DOHH2 (cell line): ENCODE measurements around the gene ALDH1A3.

Experiments
- H3F3A ChIP-seq: fragments of 200-600 bp; sonication (generic), shearing (Covaris generic); 2 replicates; pipeline ENCODE4 v1.6.0; 2016; ENCODE audit warnings: antibody characterized with exemption, mild to moderate bottlenecking; ENCODE audit not compliant: control insufficient read depth, insufficient read depth
- H3K27ac ChIP-seq: fragments of 200-600 bp; sonication (generic); 2 replicates; pipeline ENCODE4 v1.5.1; 2014; ENCODE audit warnings: low read depth, mild to moderate bottlenecking, low read length, moderate library complexity
- H3K27me3 ChIP-seq: fragments of 200-600 bp; sonication (generic); 2 replicates; pipeline ENCODE4 v1.6.1; 2014; ENCODE audit warnings: mild to moderate bottlenecking, low read length, mixed read lengths; ENCODE audit not compliant: control insufficient read depth
- H3K36me3 ChIP-seq: fragments of 200-600 bp; sonication (generic); 2 replicates; pipeline ENCODE4 v1.6.1; 2014; ENCODE audit warnings: mild to moderate bottlenecking, low read length, moderate library complexity, mixed read lengths; ENCODE audit not compliant: control insufficient read depth
- H3K4me1 ChIP-seq: fragments of 200-600 bp; sonication (generic); 2 replicates; pipeline ENCODE4 v1.6.1; 2014; ENCODE audit warnings: mild to moderate bottlenecking, low read length, mixed read lengths; ENCODE audit not compliant: control insufficient read depth
- H3K4me2 ChIP-seq: fragments of 200-600 bp; sonication (generic); 2 replicates; pipeline ENCODE4 v1.6.0; 2014; ENCODE audit warnings: mild to moderate bottlenecking, low read length, moderate library complexity
- H3K4me3 ChIP-seq: fragments of 200-600 bp; sonication (generic); 2 replicates; pipeline ENCODE4 v1.5.1; 2014; ENCODE audit warnings: mild to moderate bottlenecking, low read length, mixed read lengths
- H3K79me2 ChIP-seq: fragments of 200-600 bp; sonication (generic); 2 replicates; pipeline ENCODE4 v1.6.1; 2014; ENCODE audit warnings: mild to moderate bottlenecking, low read length, mixed read lengths; ENCODE audit not compliant: control insufficient read depth
- H3K9me2 ChIP-seq: fragments of 200-600 bp; sonication (generic); replicated peaks from 2 replicates; pipeline ENCODE4 v1.6.1; 2014; ENCODE audit warnings: mild to moderate bottlenecking, low read length, mixed read lengths; ENCODE audit not compliant: control insufficient read depth
- H3K9me3 ChIP-seq: fragments of 200-600 bp; sonication (generic); 2 replicates; pipeline ENCODE4 v1.6.1; 2014; ENCODE audit warnings: antibody characterized with exemption, low read length, mixed read lengths; ENCODE audit not compliant: control insufficient read depth, insufficient read depth
- H4K20me1 ChIP-seq: fragments of 200-600 bp; sonication (generic); 2 replicates; pipeline ENCODE4 v1.6.0; 2014; ENCODE audit warnings: low read depth, mild to moderate bottlenecking, antibody characterized with exemption, low read length, moderate library complexity; ENCODE audit not compliant: control insufficient read depth, insufficient read depth
- EZH2phosphoT487 ChIP-seq: fragments of 200-600 bp; sonication (generic); IDR thresholded peaks from 2 replicates; pipeline ENCODE4 v1.6.1; 2017; ENCODE audit warnings: borderline replicate concordance, mild to moderate bottlenecking, antibody characterized with exemption, low read length, moderate library complexity, mixed read lengths
- TF ChIP-seq, protein P1 (sequence below): fragments of 200-600 bp; sonication (generic); IDR thresholded peaks from one replicate; pipeline ENCODE4 v1.5.1; 2014; ENCODE audit warnings: antibody characterized with exemption, mild to moderate bottlenecking, low read depth, low read length; ENCODE audit not compliant: poor library complexity, severe bottlenecking

ALDH1A3 gene

DNA sequence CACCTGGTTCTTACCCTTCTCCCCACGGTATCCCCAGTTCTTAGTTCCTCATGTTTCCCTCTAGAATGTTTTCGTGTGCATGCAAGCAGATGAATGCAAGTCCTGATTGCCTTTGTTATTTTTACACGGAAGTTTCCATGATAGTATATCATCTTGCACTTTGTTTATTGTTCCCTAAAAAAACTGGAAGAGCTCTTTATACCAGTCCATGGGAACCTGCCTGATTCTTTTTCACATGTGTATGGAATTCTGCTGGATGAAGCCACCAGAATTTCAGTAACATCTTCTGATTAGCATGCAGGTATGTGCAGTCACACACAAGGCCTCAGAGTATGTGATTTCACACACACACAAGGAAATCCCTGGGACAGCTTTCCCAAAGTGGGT, 23.5 kb downstream of the ALDH1A3 start:
- Histone ChIP-seq H3K4me3 (no peak overlapping the region), H3K4me2 (no peak overlapping the region), H3F3A (no peaks in the 10 kb centered on the region), H3K27ac (no peak overlapping the region), H3K9me3 (no peaks in the 10 kb centered on the region), H3K36me3 (no peaks in the 10 kb centered on the region), H3K4me1 (no peaks in the 10 kb centered on the region), H4K20me1 (no peaks in the 10 kb centered on the region), H3K79me2 (no peaks in the 10 kb centered on the region), H3K9me2 (no peaks in the 10 kb centered on the region), H3K27me3 (peaks cover 7% of the 10 kb centered on the region; the same call in 1 of the 2 replicates)
- no peak for TF ChIP-seq EZH2phosphoT487
- TF ChIP-seq, protein P1, sequence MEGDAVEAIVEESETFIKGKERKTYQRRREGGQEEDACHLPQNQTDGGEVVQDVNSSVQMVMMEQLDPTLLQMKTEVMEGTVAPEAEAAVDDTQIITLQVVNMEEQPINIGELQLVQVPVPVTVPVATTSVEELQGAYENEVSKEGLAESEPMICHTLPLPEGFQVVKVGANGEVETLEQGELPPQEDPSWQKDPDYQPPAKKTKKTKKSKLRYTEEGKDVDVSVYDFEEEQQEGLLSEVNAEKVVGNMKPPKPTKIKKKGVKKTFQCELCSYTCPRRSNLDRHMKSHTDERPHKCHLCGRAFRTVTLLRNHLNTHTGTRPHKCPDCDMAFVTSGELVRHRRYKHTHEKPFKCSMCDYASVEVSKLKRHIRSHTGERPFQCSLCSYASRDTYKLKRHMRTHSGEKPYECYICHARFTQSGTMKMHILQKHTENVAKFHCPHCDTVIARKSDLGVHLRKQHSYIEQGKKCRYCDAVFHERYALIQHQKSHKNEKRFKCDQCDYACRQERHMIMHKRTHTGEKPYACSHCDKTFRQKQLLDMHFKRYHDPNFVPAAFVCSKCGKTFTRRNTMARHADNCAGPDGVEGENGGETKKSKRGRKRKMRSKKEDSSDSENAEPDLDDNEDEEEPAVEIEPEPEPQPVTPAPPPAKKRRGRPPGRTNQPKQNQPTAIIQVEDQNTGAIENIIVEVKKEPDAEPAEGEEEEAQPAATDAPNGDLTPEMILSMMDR, result no peak

DNA sequence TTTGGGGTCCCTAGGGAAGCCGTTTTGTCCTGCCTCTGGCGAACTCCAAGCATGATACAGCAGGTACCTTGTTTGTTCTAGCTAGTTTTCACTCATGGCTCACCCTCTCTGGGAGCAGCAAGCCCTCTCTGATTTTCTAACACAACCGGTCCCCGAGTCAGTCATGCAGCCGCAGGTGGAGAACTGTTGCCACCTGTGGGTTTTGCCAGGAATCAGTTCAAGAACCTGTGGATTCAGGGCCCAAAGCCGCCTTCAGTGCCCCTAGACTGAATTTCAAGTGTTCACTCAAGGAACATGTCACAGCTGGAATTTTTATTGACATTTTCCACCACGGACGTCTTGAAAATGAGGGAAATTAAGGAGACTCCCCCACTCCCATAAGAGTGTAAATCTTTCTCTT, 26.2 kb downstream of the ALDH1A3 start:
- H3K9me2 ChIP-seq, result no peaks in the 10 kb centered on the region
- H4K20me1 ChIP-seq, result no peaks in the 10 kb centered on the region
- H3K4me2 ChIP-seq, result no peak overlapping the region
- TF ChIP-seq EZH2phosphoT487, result no peak
- TF ChIP-seq, protein P1, result no peak
- H3K36me3 ChIP-seq, result no peaks in the 10 kb centered on the region
- no peaks in the 10 kb centered on the region for H3K9me3 ChIP-seq
- no peaks in the 10 kb centered on the region for H3K79me2 ChIP-seq
- H3K27me3 ChIP-seq, result no peaks in the 10 kb centered on the region
- no peak overlapping the region for H3K4me3 ChIP-seq
- no peak overlapping the region for H3K27ac ChIP-seq
- no peaks in the 10 kb centered on the region for H3F3A ChIP-seq
- H3K4me1 ChIP-seq, result no peaks in the 10 kb centered on the region

DNA sequence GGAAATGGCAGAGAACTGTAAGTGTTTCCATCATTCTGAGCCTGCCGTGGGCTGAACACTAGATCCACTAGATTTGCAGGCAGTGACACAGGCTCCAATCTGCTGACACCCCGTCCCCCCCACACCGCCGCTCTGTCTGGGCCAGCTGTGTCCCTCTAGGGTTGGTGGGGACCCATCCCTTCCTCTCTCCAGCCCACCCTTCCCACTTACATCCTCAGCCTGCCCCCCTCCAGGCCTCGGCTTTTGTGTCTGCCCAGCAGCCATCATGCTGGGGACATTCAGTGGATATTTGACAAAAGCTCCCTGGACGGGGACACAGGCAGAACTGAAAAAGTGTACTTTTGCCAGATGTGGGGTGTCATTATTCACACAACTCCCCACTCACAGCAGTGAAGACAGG, 28.8 kb downstream of the ALDH1A3 start:
- no peak overlapping the region for H3K27ac ChIP-seq
- TF ChIP-seq EZH2phosphoT487, result no peak
- TF ChIP-seq, protein P1, result no peak
- no peaks in the 10 kb centered on the region for H3K4me1 ChIP-seq
- H3K9me3 ChIP-seq, result no peaks in the 10 kb centered on the region
- H3K27me3 ChIP-seq, result no peaks in the 10 kb centered on the region
- peaks cover 11% of the 10 kb centered on the region for H3K36me3 ChIP-seq
- no peaks in the 10 kb centered on the region for H4K20me1 ChIP-seq
- no peak overlapping the region for H3K4me2 ChIP-seq
- H3K9me2 ChIP-seq, result no peaks in the 10 kb centered on the region
- H3K4me3 ChIP-seq, result no peak overlapping the region
- no peaks in the 10 kb centered on the region for H3K79me2 ChIP-seq
- H3F3A ChIP-seq, result no peaks in the 10 kb centered on the region

DNA sequence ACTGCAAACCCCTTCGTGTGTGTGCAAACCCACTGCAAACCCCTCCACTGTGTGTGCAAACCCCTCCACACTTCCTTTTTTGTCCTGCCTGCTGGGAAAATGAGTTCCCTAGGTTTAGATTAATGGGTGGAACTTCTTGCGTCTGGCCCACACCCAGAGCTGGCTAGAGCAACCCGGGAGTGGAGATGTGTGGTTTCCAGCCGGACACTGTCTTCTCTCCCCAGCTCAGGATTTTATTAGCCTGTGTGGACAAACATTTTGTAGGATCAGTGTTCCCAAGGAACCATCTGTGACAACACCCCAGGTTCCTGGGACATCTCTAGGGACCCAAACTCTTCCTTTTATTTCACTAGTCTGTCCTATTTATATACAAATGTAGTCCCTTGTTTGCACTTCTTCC, 29.9 kb downstream of the ALDH1A3 start:
- no peaks in the 10 kb centered on the region for H4K20me1 ChIP-seq
- H3K27ac ChIP-seq, result no peak overlapping the region
- no peaks in the 10 kb centered on the region for H3F3A ChIP-seq
- TF ChIP-seq, protein P1, result no peak
- no peak for TF ChIP-seq EZH2phosphoT487
- H3K79me2 ChIP-seq, result peaks cover 3% of the 10 kb centered on the region
- H3K9me3 ChIP-seq, result no peaks in the 10 kb centered on the region
- H3K9me2 ChIP-seq, result no peaks in the 10 kb centered on the region
- no peaks in the 10 kb centered on the region for H3K27me3 ChIP-seq
- no peak overlapping the region for H3K4me2 ChIP-seq
- H3K4me3 ChIP-seq, result no peak overlapping the region
- H3K4me1 ChIP-seq, result no peaks in the 10 kb centered on the region
- peaks cover 15% of the 10 kb centered on the region for H3K36me3 ChIP-seq
